Activated CD4-positive, alpha-beta T cell treated with anti-CD3 and anti-CD28 coated beads, Interleukin-10, Interleukin-2, amounts not matched to agents 100 ng/mL and 50 ng/mL, durations not matched to agents 16 hours and 8 hours (primary cell): ENCODE data around the gene ADIG.
"Not testable (repeated sequence)": the region's sequence is repeated elsewhere in the genome, so short reads cannot be mapped to it uniquely, and the experiment has no call there.

Experiments used
- DNase-seq: peaks from one replicate; pipeline ENCODE4 v3.0.0-alpha.2; 2020

ADIG gene

DNA sequence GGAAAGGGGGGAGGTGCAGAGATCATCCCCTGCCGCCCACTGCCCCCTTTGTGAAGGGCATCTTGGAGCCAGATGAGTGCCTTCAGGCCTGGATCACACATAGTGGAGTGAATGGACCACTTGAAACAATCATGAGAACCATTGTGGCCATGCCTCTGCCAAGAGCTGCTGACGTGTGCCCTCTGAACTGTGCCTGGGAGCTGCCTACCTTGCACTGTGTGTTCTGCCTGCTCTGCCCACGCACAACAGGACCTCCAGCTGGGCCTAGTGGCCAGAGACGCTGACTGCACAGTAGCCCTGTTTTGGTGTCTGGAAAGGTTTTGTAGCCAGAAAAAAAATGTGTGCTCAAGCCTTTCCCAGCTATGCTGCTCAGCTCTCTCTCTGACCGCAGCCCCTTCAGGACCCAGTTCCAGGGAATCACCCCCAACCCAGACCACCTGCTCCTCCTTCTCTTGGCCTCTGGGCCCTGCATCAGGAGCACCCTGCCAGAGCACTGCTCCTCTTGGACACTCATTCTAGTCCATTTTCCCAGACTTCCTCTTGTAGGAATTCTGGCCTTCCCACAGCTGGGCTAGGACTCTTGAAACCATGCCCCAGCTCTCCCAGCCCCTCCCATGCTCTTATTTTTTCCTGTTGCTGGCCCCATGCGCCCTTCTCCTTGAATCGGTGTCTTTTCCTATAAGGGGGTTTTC lies 1.6 kb upstream of the ADIG start:
- DNase-seq = no peak

DNA sequence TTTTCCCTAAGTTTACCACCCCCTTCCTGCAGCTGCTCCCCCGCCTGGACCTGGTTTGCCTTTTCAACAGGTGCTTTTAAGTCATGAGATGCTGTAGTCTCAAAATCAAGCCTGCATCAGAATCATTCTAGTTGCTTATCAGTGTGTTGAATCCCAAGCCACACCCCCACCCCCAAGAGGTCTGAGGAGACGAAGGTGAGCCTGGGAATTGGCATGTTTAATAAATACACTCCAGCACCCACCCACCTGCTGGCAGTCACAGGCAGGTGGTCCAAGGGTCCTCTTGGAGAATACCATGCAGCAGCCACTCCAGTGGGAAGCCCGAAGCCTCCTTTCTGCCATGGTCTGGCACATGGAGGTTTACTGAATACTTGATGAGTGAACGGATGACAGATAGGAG lies 1.1 kb upstream of the ADIG start:
- DNase-seq = no peak

DNA sequence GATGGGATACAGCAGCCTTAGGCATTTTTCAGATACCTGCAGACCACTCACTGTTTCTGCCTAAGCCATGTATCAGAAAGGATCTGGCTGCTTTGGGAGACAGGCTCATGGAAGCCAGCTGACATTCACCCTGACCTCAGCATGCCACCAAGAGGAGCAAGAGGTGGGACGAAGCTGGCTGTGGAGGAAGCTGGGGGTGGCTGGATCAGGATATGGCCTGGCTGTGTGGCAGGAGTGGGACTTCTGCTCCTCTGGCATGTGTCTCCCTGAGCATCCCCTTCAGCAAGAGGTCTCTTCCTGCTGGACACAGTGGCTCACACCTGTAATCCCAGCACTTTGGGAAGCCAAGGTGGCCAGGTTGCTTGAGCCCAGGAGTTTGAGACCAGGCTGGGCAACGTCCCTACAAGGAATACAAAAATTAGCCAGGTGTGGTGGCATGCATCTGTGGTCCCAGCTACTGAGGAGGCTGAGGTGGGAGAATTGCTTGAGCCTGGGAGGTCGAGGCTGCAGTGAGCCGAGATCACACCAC lies 897 bp downstream of the ADIG start:
- DNase-seq = no peak

DNA sequence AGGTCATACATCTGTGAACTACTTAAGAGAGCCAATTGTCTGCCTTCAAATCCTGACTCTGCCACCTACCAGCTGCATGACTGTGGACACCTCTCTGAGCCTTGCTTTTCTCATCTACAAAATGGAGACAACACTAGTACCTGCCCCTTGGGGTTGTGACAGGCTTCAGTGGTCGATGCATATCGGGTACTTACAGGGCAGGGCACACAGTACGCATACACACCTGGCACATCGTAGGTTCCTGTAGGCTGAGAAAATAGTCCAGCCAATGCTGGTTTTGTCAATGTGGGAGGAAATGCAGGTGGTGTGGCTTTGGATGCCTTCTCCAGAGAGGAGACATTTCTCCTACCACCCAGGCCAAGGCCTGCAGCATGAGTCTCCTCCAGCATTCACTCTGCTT lies 2.3 kb downstream of the ADIG start:
- no peak for DNase-seq

DNA sequence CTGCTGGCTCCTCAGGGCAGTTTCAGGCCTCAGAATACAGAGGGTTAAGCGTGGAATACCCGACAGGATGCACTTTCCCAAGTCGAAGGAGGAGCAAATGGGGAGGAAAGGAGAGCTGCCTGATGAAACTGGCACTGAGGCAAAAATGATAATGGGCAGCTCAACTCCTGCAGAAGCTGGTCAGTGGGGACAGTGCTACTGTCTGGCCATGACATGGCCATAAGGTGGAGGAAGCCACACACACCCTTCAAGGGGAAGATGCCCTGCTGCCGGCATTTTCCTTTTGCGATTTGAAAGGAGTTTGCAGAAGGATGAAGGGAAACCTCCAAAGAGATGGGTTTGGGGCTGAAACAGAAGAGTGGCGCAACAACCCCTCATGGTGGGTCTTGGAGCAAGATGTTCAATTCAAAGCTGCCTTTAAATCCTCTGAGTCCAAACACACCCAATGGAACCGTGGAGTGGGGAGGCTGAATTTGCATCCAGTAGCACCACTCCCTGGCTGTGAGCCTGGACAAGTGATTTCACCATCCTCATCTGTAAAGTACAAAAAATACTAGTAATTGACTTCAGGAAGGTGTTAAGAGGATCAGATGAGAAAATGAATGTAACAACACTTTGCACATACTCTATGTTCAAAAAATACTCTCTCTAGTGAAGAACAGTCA lies 3.2 kb downstream of the ADIG start:
- DNase-seq = no peak

DNA sequence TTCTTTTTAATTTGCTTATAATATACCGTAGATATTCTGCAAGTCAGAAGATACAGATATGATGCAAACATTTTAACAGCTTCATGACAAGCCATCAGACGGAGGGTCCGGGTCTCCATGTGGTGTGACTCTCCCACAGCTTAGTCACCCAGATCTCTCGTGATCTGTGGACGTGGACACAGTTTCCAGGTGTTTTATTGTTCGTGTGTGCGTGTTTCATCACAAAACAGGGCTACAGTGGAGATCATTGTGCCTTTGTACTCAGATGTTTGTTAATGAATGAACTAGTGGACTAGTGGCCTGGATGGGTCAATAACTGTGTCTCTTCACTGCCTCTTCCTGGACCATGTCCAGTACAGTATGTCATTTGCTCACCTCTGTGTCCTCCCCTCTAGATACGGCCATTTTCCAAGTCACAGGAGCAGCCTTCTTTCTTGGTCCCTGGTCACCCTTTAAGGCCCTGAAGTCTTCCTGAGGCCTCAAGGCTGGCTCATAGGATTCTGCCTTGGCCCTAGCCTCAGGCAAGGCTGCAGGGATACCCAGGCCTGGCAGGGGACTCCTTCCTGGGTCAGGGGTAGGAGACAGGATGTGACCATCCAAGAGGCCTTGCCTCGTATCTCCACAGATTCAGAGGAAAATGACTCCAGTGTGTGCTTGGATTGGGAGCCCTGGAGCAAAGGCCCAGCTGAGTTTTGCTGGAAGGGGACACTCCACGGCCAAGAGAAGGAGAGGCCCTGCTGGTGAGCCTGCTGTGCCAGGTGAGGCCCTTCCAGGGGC lies 4.6 kb downstream of the ADIG start:
- DNase-seq = no peak

DNA sequence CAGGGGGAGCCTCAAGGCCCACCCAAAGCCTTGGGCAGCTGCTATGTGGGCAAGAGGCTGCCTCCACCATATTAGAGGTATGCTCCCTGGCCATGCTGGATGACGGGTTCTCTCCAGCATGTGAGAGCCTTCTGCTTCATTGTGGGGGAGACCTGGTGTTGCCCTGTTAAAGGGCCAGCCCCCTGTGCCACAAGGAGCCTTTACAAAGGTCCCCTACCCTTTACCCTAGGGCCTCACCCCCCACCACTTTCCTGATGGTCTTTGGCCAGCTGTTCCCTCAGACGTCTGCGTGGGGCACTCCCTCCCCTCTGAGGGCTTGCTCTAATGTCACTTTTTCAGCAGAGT lies 5.2 kb downstream of the ADIG start:
- DNase-seq = no peak

DNA sequence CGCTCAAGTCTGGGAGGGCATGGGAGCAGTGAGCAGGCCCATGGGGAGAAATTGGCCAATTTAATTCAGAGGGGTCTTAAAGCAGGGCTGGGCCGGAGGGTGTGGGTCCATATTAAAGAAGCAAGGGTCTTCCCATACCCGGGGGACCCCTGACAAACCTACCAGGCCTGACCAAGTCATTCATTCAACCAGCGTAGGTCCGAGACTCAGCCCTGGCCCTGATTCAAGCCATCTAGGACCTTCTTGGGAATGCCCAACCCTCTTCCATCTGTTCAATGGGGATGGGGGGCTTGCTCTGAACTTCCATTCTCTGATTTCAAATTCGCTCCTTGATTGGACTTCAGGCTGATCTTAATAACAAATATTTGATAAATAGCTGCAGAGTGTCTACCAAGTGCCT lies 7.3 kb downstream of the ADIG start:
- DNase-seq = no peak

DNA sequence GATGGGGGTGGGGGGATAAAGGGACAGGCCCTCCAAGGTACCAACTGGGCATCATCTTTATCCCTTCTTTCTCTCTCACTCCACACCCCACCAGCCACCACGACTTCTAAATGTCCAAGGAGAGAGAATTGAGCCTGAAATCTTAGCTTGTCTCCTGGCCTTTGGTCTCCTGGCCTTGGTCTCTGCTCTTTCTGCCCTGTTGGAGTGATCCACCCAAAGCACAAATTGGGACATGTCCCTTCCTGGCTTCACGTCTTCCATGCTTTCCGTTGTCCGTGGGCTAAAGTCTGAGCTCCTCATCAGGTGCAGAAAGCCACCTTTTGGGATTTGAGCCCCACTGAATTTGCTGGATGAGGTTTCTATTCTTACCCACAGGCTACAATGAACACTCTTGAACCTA lies 8.4 kb downstream of the ADIG start:
- no peak for DNase-seq

DNA sequence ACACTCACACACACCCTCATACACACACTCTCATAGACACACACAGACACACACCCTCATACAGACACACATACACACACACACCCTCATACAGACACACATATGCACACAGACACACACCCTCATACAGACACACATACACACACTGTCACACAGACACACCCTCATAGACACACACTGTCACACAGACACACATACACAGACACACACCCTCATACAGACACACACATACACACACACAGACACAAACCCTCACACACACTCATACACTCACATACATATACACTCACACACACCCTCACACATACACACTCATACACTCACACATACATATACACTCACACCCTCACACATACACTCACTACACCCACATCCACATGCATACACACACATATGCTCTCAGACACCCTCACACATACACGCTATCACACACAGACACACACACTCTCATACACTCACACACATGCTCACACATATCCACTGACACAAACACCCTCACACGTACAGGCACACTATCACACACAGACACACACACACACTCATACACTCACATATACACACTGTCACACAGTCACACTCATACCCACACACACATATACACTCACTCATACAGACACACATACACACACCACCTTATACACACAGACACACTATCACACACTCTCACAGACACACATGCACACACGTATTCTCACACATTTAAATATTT lies 9.1 kb downstream of the ADIG start:
- no peak for DNase-seq

DNA sequence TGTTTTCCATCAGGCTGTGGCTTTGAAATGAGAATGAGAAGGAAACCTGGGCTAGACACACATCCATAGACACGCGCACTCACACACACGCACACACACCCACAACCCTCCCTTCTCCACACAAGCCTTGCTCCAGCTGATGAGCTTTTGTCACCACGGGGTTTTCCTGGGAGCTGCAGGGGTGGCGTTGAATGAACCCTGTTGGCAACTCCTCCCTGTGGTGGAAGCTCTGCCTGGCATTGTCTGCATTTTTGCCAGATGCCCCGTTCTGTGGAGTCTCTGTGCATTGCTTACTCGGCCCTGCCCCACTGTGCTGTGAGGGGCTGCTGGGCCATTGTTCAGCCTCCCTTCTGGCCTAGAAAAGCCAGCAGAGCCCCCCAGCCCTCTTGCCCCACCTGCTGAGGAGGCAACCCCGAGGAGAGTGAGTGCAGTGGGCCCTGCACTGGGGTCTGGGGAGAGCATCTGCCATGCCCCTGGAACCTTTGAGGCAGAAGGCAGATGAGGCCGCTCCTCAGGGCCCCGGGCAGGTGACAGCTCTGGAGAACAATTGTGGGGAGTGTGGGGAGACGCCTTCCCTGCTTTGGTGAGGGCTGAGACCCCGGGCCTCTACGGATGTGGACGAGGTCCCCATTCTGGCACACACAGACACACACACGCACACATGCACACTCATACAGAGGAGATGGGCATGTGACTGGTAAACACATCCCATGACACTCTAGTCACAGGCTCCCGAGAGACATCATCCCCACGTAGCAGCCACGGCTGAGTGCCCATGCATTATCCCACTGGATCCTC lies 9.9 kb downstream of the ADIG start:
- no peak for DNase-seq

DNA sequence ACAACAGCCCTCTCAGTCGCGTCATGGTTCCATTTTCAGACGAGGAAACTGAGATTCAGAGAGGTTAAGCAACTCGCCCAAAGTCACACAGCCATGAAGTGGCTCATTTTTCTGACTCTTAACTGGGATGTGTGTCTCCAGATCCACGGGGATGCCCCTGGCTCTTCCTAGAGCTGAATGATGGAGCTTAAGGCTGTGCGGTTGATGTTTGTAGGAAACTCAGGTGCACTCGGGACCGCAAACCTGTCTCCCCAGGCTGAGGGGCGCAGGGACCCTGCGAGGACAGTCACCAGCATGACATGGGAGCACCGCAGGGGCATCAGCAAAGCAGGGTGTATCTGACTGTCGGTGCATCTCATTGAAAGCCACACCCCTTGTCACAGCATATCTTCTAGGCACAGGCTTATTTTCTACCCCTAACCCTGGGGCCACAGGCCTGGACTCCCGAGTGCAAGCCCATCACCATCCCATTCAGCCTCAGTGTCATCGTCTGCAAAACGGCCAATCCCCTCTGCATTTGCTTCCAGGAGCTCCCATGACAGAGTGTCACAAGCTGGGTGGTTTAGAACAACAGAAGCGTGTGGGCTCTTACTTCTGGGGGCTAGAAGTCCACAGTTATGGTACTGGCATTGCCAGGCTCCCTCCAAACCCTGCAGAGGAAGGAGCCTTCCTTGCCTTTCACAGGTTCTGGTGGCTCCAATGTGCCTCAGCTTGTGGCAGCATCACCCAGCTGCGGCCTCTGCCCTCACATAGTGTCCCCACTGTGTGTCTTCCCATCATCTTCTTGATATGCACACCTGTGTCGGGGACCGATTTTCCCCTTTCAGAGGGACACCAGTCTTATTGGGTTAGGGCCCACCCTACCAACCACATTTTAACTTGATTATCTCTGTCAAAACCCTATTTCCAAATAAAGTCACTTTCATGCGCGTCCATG lies 10.7 kb downstream of the ADIG start:
- no peak for DNase-seq

DNA sequence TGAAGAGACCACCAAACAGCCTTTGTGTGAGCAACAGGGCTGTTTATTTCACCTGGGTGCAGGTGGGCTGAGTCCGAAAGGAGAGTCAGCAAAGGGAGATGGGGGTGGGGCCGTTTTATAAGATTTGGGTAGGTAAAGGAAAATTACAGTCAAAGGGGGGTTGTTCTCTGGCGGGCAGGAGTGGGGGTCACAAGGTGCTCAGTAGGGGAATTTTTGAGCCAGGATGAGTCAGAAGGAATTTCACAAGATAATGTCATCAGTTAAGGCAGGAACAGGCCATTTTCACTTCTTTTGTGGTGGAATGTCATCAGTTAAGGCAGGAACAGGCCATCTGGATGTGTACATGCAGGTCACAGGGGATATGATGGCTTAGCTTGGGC lies 11.4 kb downstream of the ADIG start:
- not testable (repeated sequence) for DNase-seq

DNA sequence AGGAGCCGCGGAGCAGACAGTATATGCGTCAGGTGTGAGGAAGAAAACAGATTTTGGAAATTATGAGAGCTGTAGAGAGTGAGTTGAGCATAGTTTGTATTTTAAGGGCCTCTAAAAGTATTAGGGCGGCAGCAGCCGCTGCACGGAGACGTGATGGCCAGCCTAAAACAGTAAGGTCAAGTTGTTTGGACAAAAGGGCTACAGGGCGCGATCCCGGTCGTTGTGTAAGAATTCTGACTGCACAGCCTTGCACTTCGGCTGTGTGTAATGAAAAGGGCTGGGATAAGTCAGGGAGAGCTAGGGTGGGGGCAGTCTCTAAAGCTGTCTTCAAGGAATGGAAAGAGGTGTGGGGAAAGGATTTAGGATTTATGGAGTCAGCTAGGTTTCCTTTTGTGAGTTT lies 13.3 kb downstream of the ADIG start:
- DNase-seq = not testable (repeated sequence)

DNA sequence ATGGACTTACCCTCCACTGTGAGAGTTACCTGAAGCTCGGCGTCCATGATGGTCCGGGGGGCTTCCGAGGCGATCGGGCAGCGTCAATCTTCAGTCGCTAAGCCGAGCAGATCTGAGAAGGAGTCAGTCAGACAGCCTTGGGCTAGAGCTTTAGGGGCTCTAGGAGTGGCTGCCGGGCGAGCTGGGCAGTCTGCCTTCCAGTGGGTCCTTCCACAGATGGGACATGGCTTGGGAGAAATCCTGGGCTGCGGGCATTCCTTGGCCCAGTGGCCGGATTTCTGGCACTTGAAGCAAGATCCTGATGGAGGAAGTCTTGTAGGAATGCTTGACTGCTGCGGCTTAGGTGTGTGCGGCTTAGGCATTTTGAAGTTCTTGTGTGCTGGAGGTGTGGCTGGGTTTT lies 14.9 kb downstream of the ADIG start:
- DNase-seq = not testable (repeated sequence)

DNA sequence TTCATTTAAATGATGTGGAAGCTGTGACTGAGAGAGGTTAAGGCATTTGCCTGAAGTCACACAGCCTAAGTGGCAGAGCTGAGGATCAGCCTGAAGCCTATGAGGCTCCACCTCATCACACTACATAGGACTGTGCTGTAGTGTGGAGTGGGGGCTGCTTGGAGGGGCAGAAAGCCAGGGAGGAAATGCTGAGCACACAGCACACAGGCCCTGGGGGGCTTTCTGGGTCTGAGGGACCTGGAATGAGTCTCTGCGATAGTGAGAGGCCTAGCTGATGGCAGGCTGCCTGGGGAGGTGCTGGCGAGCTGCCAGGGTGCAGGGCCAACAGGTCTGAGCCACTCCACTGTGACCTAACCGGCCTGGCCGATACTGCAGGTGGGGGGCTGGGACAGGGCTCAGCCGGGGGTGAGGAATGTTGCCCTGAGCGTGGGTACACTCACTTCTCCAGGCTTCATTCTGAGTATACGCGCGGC lies 18.4 kb downstream of the ADIG start:
- DNase-seq = no peak

DNA sequence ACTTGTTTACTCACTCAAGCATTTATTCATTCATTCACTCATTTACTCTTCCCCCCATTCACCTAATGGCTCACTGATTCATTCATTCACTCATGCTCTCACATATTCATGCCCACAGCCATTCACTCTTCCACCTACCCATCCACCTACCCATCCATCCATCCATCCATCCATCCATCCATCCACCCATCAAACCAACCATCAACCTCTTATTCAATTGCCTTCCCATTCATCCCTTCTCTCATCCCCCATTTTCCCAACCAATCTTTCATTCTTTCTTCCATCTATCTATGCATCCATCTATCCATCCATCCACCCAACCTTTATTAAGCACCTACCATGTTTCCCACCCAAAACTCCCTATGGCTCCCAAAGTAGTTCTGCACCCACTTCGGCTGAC lies 19.1 kb downstream of the ADIG start:
- DNase-seq = no peak

DNA sequence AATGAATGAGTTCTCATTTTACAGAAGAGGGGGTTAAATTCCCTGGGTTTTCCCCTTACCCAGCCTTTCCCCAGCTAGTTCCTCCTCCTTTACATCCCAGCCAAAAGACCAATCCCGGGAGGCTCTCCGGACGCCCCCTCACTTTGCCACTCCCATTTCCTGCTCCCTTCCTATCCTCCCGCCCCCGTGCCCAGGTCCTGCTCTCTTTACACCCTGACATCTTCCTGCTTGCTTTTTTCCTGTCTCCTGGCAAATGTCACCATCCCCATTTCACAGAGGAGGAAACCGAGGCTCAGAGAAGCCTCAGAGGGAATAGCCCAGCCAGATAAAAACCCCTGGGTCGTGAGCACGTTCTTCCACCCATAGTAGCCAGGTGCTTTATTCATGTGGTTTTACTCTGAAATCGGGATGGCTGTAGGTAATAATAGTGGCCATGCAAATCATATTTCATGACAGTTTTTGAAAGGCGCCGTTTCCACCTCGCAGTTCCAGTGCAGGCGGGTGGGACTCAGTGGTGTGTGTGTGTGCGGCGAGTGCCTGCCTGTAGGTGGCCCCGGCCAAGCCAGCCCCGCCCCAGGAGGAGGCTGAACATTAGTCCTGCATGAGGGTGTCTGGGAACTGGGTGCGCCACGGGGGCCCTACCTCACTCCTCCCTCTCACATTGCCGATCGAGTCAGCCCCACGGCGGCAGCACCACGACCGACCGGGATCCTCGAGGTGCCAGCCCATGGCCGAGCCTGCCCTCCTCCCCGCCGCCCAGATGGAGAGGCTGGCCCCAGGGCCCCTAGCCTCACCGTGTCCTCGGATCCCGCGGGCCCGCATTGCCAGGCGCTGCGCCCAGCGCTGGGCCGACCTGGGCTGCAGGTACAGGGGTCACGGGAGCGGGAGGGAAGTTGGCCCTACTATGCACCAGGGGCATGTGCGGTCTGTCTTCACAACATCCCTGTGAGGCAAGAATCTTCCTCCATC lies 20.5 kb downstream of the ADIG start, which contains the start of gene ARHGAP40:
TSS of gene ARHGAP40 (plus strand) at position 594 of the 969 bp plus-strand sequence.
- no peak for DNase-seq

DNA sequence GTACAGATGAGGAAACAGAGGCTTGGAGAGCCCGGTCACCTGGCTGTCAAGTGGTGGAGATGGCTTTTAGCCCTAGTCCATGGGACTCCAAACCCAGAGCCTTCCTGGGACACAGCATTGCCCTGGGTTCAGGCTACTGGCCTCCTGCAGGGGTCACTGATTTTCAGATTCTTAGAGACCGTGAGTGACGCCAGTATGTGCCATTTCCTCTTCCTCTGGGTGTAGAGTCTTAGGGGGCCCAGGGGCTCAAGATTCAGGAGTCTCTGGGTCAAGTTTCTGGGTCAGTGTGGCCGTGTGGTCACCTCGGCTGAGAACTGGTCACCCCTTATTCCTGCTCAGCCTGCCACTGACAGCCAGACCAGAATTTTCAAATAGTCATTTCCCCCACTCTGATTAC lies 21.2 kb downstream of the ADIG start:
- DNase-seq = no peak

DNA sequence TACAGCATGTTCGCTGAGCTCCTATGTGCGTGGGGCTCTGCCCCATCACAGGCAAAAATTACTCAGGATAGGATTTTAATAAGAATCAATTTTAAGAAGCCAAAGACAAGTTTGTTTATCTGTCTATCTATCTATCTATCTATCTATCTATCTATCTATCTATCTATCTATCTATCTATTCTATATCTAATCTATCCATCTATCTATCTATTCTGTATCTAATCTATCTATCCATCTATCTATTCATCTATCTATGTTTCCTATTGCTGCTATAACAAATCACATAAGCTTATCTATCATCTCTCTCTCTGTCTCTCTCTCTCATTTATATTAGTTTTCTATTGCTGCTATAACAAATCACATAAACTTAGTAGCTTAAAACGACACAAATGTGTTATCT lies 22.3 kb downstream of the ADIG start:
- DNase-seq = no peak
